Measurements from ENCODE around the gene TNPO2. TPM values are rescaled to one million over a fixed set of nuclear protein-coding genes. Genes with fewer than 3 reads are reported as not detected.

Gene TNPO2
- total and polyA plus RNA-seq, 2 of the 13 experiments (the other 11 are each of a cell fraction or from before 2014, with no cell fraction given) = 31.7 to 61.0 TPM

DNA sequence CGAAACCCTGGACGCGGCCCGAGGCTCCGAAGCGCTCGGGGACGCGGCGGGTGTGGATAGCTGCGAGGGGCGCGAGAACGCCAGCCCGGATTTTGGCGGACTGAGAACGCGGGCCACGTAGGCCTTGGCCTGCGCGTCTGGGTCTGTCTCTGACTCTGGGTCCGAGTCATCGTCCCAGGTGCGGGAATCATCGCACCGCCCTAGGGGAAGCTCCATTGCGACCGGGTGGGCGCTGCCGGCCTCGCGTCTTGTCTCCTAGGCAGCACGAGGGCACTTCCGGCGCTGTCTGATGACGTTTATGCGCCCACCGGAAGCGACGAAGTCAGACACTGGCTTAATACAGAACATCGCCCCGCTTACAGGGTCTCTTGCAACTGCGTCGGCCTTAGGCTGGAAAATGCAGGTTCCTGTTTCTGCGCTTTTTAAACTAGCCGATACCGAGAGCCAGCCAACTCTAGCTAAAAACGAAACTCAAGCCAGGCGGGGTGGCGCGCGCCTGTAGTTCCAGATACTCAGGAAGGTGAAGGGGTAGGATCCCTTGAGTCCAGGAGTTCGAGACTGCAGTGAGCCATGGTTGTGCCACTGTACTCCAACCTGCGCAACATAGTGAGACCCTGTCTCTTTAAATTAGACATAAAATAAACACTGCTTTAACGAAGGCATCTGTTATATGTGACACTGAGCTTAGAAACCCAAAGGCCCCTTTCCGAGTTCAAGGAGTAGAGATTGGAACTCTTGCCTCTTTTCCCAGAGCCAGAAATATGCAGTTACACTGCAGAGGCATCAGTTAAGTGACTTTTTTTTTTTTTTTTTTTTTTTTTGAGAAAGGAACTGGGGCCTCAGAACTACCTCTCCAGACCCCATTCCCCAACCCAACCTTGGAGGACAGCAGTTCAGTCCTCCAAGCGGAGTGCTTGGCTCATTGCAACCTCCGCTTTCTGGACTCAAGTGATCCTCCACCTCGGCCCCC, 27.1 kb downstream of the TNPO2 start, which contains the start of gene FBXW9 (continued):
- TF ChIP-seq, protein P1, sequence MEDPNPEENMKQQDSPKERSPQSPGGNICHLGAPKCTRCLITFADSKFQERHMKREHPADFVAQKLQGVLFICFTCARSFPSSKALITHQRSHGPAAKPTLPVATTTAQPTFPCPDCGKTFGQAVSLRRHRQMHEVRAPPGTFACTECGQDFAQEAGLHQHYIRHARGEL (CRISPR knock-in tag; IDR thresholded peaks at IDR 0.05) = no peak; the same call in 1 of the 2 replicates
- no peak for TF ChIP-seq ZNF841 (CRISPR knock-in tag; IDR thresholded peaks at IDR 0.05; ENCODE audit: borderline replicate concordance)
- 0 out of 2 replicates have a peak, but pooled peaks have one; percentile 35 for TF ChIP-seq ZNF235 (CRISPR knock-in tag; IDR thresholded peaks at IDR 0.05; ENCODE audit: borderline replicate concordance)
- peak; percentile 66; the same call in 1 of the 2 replicates for TF ChIP-seq ZNF143 (CRISPR knock-in tag; IDR thresholded peaks at IDR 0.05)
- TF ChIP-seq ERF (CRISPR knock-in tag; IDR thresholded peaks at IDR 0.05) = peak; percentile 77; the same call in 1 of the 2 replicates
- TF ChIP-seq SP140L (CRISPR knock-in tag; IDR thresholded peaks at IDR 0.05; ENCODE audit: borderline replicate concordance) = no peak
- TF ChIP-seq, protein P2, sequence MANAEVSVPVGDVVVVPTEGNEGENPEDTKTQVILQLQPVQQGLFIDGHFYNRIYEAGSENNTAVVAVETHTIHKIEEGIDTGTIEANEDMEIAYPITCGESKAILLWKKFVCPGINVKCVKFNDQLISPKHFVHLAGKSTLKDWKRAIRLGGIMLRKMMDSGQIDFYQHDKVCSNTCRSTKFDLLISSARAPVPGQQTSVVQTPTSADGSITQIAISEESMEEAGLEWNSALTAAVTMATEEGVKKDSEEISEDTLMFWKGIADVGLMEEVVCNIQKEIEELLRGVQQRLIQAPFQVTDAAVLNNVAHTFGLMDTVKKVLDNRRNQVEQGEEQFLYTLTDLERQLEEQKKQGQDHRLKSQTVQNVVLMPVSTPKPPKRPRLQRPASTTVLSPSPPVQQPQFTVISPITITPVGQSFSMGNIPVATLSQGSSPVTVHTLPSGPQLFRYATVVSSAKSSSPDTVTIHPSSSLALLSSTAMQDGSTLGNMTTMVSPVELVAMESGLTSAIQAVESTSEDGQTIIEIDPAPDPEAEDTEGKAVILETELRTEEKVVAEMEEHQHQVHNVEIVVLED (CRISPR knock-in tag; IDR thresholded peaks at IDR 0.05; ENCODE audit: borderline replicate concordance) = peak; percentile 76; the same call in 1 of the 2 replicates
- peak; percentile 50; the same call in 1 of the 2 replicates for TF ChIP-seq ZNF777 (CRISPR knock-in tag; IDR thresholded peaks at IDR 0.05)
- TF ChIP-seq ZNF263 (CRISPR knock-in tag; IDR thresholded peaks at IDR 0.05) = no peak
- TF ChIP-seq SNAPC2 (CRISPR knock-in tag; IDR thresholded peaks at IDR 0.05) = 0 out of 2 replicates have a peak, but pooled peaks have one; percentile 34
- TF ChIP-seq, protein P3, sequence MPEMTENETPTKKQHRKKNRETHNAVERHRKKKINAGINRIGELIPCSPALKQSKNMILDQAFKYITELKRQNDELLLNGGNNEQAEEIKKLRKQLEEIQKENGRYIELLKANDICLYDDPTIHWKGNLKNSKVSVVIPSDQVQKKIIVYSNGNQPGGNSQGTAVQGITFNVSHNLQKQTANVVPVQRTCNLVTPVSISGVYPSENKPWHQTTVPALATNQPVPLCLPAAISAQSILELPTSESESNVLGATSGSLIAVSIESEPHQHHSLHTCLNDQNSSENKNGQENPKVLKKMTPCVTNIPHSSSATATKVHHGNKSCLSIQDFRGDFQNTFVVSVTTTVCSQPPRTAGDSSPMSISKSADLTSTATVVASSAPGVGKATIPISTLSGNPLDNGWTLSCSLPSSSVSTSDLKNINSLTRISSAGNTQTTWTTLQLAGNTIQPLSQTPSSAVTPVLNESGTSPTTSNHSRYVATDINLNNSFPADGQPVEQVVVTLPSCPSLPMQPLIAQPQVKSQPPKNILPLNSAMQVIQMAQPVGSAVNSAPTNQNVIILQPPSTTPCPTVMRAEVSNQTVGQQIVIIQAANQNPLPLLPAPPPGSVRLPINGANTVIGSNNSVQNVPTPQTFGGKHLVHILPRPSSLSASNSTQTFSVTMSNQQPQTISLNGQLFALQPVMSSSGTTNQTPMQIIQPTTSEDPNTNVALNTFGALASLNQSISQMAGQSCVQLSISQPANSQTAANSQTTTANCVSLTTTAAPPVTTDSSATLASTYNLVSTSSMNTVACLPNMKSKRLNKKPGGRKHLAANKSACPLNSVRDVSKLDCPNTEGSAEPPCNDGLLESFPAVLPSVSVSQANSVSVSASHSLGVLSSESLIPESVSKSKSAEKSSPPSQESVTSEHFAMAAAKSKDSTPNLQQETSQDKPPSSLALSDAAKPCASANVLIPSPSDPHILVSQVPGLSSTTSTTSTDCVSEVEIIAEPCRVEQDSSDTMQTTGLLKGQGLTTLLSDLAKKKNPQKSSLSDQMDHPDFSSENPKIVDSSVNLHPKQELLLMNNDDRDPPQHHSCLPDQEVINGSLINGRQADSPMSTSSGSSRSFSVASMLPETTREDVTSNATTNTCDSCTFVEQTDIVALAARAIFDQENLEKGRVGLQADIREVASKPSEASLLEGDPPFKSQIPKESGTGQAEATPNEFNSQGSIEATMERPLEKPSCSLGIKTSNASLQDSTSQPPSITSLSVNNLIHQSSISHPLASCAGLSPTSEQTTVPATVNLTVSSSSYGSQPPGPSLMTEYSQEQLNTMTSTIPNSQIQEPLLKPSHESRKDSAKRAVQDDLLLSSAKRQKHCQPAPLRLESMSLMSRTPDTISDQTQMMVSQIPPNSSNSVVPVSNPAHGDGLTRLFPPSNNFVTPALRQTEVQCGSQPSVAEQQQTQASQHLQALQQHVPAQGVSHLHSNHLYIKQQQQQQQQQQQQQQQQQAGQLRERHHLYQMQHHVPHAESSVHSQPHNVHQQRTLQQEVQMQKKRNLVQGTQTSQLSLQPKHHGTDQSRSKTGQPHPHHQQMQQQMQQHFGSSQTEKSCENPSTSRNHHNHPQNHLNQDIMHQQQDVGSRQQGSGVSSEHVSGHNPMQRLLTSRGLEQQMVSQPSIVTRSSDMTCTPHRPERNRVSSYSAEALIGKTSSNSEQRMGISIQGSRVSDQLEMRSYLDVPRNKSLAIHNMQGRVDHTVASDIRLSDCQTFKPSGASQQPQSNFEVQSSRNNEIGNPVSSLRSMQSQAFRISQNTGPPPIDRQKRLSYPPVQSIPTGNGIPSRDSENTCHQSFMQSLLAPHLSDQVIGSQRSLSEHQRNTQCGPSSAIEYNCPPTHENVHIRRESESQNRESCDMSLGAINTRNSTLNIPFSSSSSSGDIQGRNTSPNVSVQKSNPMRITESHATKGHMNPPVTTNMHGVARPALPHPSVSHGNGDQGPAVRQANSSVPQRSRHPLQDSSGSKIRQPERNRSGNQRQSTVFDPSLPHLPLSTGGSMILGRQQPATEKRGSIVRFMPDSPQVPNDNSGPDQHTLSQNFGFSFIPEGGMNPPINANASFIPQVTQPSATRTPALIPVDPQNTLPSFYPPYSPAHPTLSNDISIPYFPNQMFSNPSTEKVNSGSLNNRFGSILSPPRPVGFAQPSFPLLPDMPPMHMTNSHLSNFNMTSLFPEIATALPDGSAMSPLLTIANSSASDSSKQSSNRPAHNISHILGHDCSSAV (CRISPR knock-in tag; IDR thresholded peaks at IDR 0.05; ENCODE audit: borderline replicate concordance) = no peak
- TF ChIP-seq, protein P4, sequence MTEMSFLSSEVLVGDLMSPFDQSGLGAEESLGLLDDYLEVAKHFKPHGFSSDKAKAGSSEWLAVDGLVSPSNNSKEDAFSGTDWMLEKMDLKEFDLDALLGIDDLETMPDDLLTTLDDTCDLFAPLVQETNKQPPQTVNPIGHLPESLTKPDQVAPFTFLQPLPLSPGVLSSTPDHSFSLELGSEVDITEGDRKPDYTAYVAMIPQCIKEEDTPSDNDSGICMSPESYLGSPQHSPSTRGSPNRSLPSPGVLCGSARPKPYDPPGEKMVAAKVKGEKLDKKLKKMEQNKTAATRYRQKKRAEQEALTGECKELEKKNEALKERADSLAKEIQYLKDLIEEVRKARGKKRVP (CRISPR knock-in tag; IDR thresholded peaks at IDR 0.05) = no peak
- TF ChIP-seq, protein P5, sequence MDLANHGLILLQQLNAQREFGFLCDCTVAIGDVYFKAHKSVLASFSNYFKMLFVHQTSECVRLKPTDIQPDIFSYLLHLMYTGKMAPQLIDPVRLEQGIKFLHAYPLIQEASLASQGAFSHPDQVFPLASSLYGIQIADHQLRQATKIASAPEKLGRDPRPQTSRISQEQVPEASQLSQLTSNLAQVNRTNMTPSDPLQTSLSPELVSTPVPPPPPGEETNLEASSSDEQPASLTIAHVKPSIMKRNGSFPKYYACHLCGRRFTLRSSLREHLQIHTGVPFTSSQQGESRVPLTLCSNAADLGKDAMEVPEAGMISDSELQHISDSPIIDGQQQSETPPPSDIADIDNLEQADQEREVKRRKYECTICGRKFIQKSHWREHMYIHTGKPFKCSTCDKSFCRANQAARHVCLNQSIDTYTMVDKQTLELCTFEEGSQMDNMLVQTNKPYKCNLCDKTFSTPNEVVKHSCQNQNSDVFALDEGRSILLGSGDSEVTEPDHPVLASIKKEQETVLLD (CRISPR knock-in tag; IDR thresholded peaks at IDR 0.05; ENCODE audit: low read depth) = no peak
- no peak for TF ChIP-seq KLF9 (CRISPR knock-in tag; IDR thresholded peaks at IDR 0.05; ENCODE audit: low read depth)
- TF ChIP-seq CENPT (CRISPR knock-in tag; IDR thresholded peaks at IDR 0.05; ENCODE audit: low read depth) = no peak
